K562 (cell line): ENCODE results near the gene PHF20. TPM values are rescaled to one million over a fixed set of nuclear protein-coding genes. Genes with fewer than 3 reads are reported as not detected.

Experiments
- ATAC-seq: fragments of 200-7000 bp; cut with Tn5 transposase; 3 replicates; pipeline ENCODE4 v1.9.1; 2020; ENCODE audit warnings: moderate library complexity
- BruUV-seq: library from RNA; stranded (reverse); fragments of 400-500 nt; replicated peaks from 2 replicates; lab custom pipeline; 2021; lab: Mats Ljungman, UMichigan
- CTCF ChIA-PET: fragments of 300-600 bp; formaldehyde crosslinking; extraction: SDS; loops from one replicate; lab custom pipeline; 2021; ENCODE audit warnings: low intra/inter-chr PET ratio; lab: Yijun Ruan, JAX
- POLR2A ChIA-PET: fragments of 300-600, 350-650 bp; sonication (Branson Sonifier 250); formaldehyde crosslinking; extraction: SDS; loops from one replicate; lab custom pipeline; 2021; ENCODE audit warnings: antibody characterized with exemption, inconsistent platforms; lab: Yijun Ruan, JAX
- DNase-seq, 4 experiments: peaks; one replicate each; pipeline versions ENCODE4 v3.0.0 to v3.0.0-alpha.2; 2011 to 2018; ENCODE audit warnings: low spot score in 3 of 4, mixed read lengths in 3 of 4; ENCODE audit errors: extremely low read depth in 1 of 4
- FAIRE-seq: peaks from 2 replicates; lab custom pipeline; 2011; peaks lifted over from hg19 to GRCh38; lab: Jason Lieb, UNC
- H2AFZ ChIP-seq: 2 replicates; pipeline ENCODE4 v1.6.0; 2011; ENCODE audit warnings: low read depth, low read length, control low read depth, inconsistent platforms
- H3K27ac ChIP-seq: fragments of 200-600 bp; 3 replicates; pipeline ENCODE4 v1.8.0; 2011; ENCODE audit warnings: low read depth, mild to moderate bottlenecking, control low read depth, inconsistent platforms, low read length, moderate library complexity, mixed read lengths; ENCODE audit errors: extremely low read depth
- H3K27me3 ChIP-seq, 2 experiments: fragments of 300-600 bp in 1 of 2; 2 replicates in 1 of 2; 3 replicates in 1 of 2; pipeline versions ENCODE4 v1.6.0 to v1.8.0; 2011; ENCODE audit warnings: inconsistent platforms in 2 of 2, low read length in 2 of 2, mild to moderate bottlenecking in 1 of 2, mixed read lengths in 1 of 2, moderate library complexity in 1 of 2; ENCODE audit not compliant: control insufficient read depth in 2 of 2, insufficient read depth in 2 of 2
- H3K36me3 ChIP-seq: fragments of 300-600 bp; 3 replicates; pipeline ENCODE4 v1.8.0; 2011; ENCODE audit warnings: mild to moderate bottlenecking, low read length, inconsistent platforms; ENCODE audit not compliant: control insufficient read depth, insufficient read depth
- H3K4me1 ChIP-seq, 2 experiments: fragments of 200-600 bp in 1 of 2; replicated peaks in 1 of 2; 2 replicates in 1 of 2; 3 replicates in 1 of 2; pipeline versions ENCODE4 v1.5.1 to v1.8.0; 2011; ENCODE audit warnings: inconsistent platforms in 2 of 2, low read length in 2 of 2, mild to moderate bottlenecking in 1 of 2, mixed read lengths in 1 of 2, moderate library complexity in 1 of 2; ENCODE audit not compliant: control insufficient read depth in 2 of 2, insufficient read depth in 2 of 2
- H3K4me2 ChIP-seq: 2 replicates; pipeline ENCODE4 v1.6.1; 2011; ENCODE audit warnings: low read length, control low read depth, inconsistent platforms, mixed read lengths; ENCODE audit not compliant: insufficient read depth
- H3K4me3 ChIP-seq: fragments of 200-600 bp; sonication (generic), shearing (Covaris generic); 2 replicates; pipeline ENCODE4 v1.5.1; 2016; ENCODE audit warnings: control low read depth, inconsistent platforms
- H3K79me2 ChIP-seq: fragments of 200-600 bp; 3 replicates; pipeline ENCODE4 v1.8.0; 2011; ENCODE audit warnings: low read length, inconsistent platforms; ENCODE audit not compliant: control insufficient read depth, insufficient read depth
- H3K9ac ChIP-seq, 2 experiments: 2 replicates each; pipeline versions ENCODE4 v1.6.0 to v1.6.1; 2011; ENCODE audit warnings: low read depth in 2 of 2, low read length in 2 of 2, control low read depth in 1 of 2, inconsistent platforms in 1 of 2, mild to moderate bottlenecking in 1 of 2, mixed read lengths in 1 of 2; ENCODE audit not compliant: insufficient read depth in 1 of 2
- H3K9me1 ChIP-seq: one replicate; pipeline ENCODE4 v1.6.0; 2011; ENCODE audit warnings: inconsistent platforms, mild to moderate bottlenecking, low read length, moderate library complexity; ENCODE audit not compliant: control insufficient read depth, insufficient read depth
- H3K9me3 ChIP-seq: replicated peaks from 2 replicates; pipeline ENCODE4 v1.5.1; 2011; ENCODE audit warnings: low read depth, low read length, inconsistent platforms; ENCODE audit not compliant: control insufficient read depth, insufficient read depth
- H4K20me1 ChIP-seq: replicated peaks from 2 replicates; pipeline ENCODE4 v1.6.1; 2011; ENCODE audit warnings: low read length, inconsistent platforms, mixed read lengths; ENCODE audit not compliant: control insufficient read depth, insufficient read depth
- FOXA3 ChIP-seq, 2 experiments: fragments of 450-650 bp in 1 of 2; sonication (generic) in 1 of 2; formaldehyde crosslinking; IDR thresholded peaks in 1 of 2; conservative IDR thresholded peaks in 1 of 2; 2 replicates each; pipeline versions ENCODE4 v1.4.0 to v1.8.0; 2020 to 2022; ENCODE audit warnings: mild to moderate bottlenecking in 2 of 2, missing genetic modification reagents in 1 of 2
- SIN3B ChIP-seq: fragments of 450-650 bp; IDR thresholded peaks from 2 replicates; pipeline ENCODE4 v1.6.1; 2017; ENCODE audit warnings: low read depth, mild to moderate bottlenecking, moderate library complexity
- WHSC1 ChIP-seq: IDR thresholded peaks from one replicate; pipeline ENCODE4 v1.6.1; 2012; ENCODE audit warnings: low read length, control low read depth, inconsistent platforms
- WGBS: fragments of 100-300 bp; shearing (Covaris generic); methylation state at CpG from one replicate; pipeline ENCODE4 v1.1.6; 2016; ENCODE audit warnings: low coverage, mixed read lengths; ENCODE audit not compliant: insufficient coverage; ENCODE audit errors: missing lambda C conversion rate; 5-methylcytosine and 5-hydroxymethylcytosine counted together
- in situ Hi-C: fragments of 300-500 bp; cut with MboI; formaldehyde crosslinking; loops from 4 replicates; pipeline ENCODE4 v1.15.0; 2018; ENCODE audit warnings: inconsistent platforms, mixed read lengths
- intact Hi-C: fragments of 100-400 bp; cut with micrococcal nuclease; formaldehyde crosslinking; loops from 2 replicates; pipeline ENCODE4 v1.14.2; 2022
- polyA plus RNA-seq, 8 experiments: library from polyadenylated mRNA; depleted of rRNA in 4 of 8; stranded (reverse) in 5 of 8; unstranded in 3 of 8; fragments of >200 nt; fragmentation: Nextera tagmentation in 2 of 8; fragmentation: Illumina TruSeq in 1 of 8; extraction: Ambion mirVana in 2 of 8; extraction: Trizol in 1 of 8; gene quantifications; 2 replicates each; pipeline versions ENCODE4 v1.2.1 to v1.2.3, GENCODE V29; 2011 to 2014; ENCODE audit warnings: inconsistent platforms in 1 of 8, missing spikeins in 1 of 8
- total RNA-seq, 7 experiments: library from RNA; depleted of rRNA in 6 of 7; stranded (reverse); fragments of >200 nt in 6 of 7; fragmentation: Illumina TruSeq in 2 of 7; extraction: Trizol in 2 of 7; gene quantifications; 2 replicates each; pipeline versions ENCODE4 v1.2.1 to v1.2.3, GENCODE V29; 2011 to 2021; ENCODE audit warnings: low replicate concordance in 1 of 7
- TF ChIP-seq, protein P1 (sequence below): fragments of 250-450 bp; sonication (Bioruptor Pico); IDR thresholded peaks from 2 replicates; pipeline ENCODE4 v1.4.0; 2020; ENCODE audit warnings: borderline replicate concordance

PHF20 gene
- total and polyA plus RNA-seq, 9 of the 15 experiments (the other 6 are each of a cell fraction or from before 2014, with no cell fraction given), result 49.9 to 196 (median 70.7) TPM

DNA sequence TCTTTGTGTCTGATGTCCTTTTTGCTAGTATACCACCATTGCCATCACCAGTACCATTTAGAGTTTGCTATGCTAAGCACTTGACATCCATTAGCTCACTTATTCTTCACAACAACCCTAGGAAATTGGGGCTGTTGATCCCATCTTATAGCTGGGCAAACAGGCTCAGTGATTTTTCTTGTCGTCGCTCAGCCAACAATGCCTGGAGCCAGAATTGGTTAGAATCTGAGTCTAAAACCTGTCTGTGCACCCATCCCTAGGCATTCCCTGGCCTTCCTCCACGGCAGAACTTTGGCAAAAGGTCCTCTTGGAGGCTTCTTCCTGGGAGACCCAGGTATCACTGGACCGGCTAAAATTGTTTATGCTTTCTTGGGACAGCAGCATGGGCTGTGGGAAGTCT lies 20.9 kb downstream of the PHF20 start:
- Histone ChIP-seq H4K20me1 (peaks cover 3% of the 10 kb centered on the region; the same call in 1 of the 2 replicates), H3K4me2 (no peak overlapping the region), H3K79me2 (peaks cover 41% of the 10 kb centered on the region), H2AFZ (no peak overlapping the region), H3K4me1 (peaks cover 4 to 7% of the 10 kb centered on the region in 2 experiments; a peak in 3 of 5 replicates), H3K27me3 (no peaks in the 10 kb centered on the region), H3K36me3 (peaks cover 3% of the 10 kb centered on the region; the same call in 1 of the 3 replicates), H3K9me3 (no peaks in the 10 kb centered on the region), H3K4me3 (no peak overlapping the region), H3K27ac (no peak overlapping the region), H3K9me1 (no peaks in the 10 kb centered on the region), H3K9ac (no peak overlapping the region)
- ChIA-PET CTCF (no interaction called here), POLR2A (no interaction called here)
- intact Hi-C loops, result no loop called here
- ATAC-seq, result no peak
- no peak for FAIRE-seq
- TF ChIP-seq WHSC1 (no peak), FOXA3 (CRISPR knock-in tag; conservative IDR thresholded peaks at IDR 0.05 in 1 of 2, IDR thresholded peaks at IDR 0.05 in 1 of 2) (no peak), SIN3B (no peak)
- TF ChIP-seq, protein P1, sequence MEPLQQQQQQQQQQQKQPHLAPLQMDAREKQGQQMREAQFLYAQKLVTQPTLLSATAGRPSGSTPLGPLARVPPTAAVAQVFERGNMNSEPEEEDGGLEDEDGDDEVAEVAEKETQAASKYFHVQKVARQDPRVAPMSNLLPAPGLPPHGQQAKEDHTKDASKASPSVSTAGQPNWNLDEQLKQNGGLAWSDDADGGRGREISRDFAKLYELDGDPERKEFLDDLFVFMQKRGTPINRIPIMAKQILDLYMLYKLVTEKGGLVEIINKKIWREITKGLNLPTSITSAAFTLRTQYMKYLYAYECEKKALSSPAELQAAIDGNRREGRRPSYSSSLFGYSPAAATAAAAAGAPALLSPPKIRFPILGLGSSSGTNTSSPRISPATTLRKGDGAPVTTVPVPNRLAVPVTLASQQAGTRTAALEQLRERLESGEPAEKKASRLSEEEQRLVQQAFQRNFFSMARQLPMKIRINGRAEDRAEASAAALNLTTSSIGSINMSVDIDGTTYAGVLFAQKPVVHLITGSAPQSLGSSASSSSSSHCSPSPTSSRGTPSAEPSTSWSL (CRISPR knock-in tag), result no peak
- WGBS, result 88% methylated on average over 4 of the region's 4 CpGs
- no peak for DNase-seq
- no TSS peak for BruUV-seq
- in situ Hi-C loops, result no loop called here
